ENCODE results near the gene RABL2A.
"Not testable (repeated sequence)": the region's sequence is repeated elsewhere in the genome, so short reads cannot be mapped to it uniquely, and the experiment has no call there.

Gene RABL2A

DNA sequence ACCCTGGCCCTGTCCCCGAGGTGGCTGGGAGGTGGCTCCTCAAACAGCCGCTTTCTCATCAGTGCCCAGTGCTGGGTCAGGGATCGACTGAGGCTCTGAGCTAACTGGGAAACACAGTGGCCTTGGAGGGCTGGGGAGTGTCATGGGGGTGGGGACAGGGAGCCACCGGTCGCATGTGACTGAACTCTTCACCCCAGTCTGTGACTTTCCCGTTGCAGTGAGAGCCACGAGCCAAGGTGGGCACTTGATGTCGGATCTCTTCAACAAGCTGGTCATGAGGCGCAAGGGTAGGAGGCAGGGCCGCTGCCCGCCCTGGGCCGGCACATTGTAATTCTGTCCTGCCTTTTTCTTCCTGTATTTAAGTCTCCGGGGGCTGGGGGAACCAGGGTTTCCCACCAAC is 28.9 kb upstream of the RABL2A start:
- H3K9me3 ChIP-seq (ENCODE audit: control insufficient read depth, insufficient read depth, low read length); H3K4me1 ChIP-seq (ENCODE audit: control insufficient read depth, insufficient read depth, low read length); H3K36me3 ChIP-seq (ENCODE audit: control insufficient read depth, insufficient read depth, low read length); H3K9ac ChIP-seq (ENCODE audit: low read depth, low read length); H3K27me3 ChIP-seq (ENCODE audit: control insufficient read depth, insufficient read depth, low read length); H3K4me3 ChIP-seq (ENCODE audit: low read depth, low read length): not testable (repeated sequence)

GRCh38 chr2:113598738-113599137 is 28.3 kb upstream of the RABL2A start:
- H3K4me3 ChIP-seq (ENCODE audit: low read depth, low read length); H3K27me3 ChIP-seq (ENCODE audit: control insufficient read depth, insufficient read depth, low read length); H3K9ac ChIP-seq (ENCODE audit: low read depth, low read length); H3K9me3 ChIP-seq (ENCODE audit: control insufficient read depth, insufficient read depth, low read length); H3K36me3 ChIP-seq (ENCODE audit: control insufficient read depth, insufficient read depth, low read length); H3K4me1 ChIP-seq (ENCODE audit: control insufficient read depth, insufficient read depth, low read length): not testable (repeated sequence)

- not testable (repeated sequence) for H3K9me3 ChIP-seq (ENCODE audit: control insufficient read depth, insufficient read depth, low read length); H3K27me3 ChIP-seq (ENCODE audit: control insufficient read depth, insufficient read depth, low read length); H3K9ac ChIP-seq (ENCODE audit: low read depth, low read length); H3K36me3 ChIP-seq (ENCODE audit: control insufficient read depth, insufficient read depth, low read length); H3K4me3 ChIP-seq (ENCODE audit: low read depth, low read length); H3K4me1 ChIP-seq (ENCODE audit: control insufficient read depth, insufficient read depth, low read length)
Observed at GRCh38 chr2:113599208-113599607, 27.9 kb upstream of the RABL2A start.

DNA sequence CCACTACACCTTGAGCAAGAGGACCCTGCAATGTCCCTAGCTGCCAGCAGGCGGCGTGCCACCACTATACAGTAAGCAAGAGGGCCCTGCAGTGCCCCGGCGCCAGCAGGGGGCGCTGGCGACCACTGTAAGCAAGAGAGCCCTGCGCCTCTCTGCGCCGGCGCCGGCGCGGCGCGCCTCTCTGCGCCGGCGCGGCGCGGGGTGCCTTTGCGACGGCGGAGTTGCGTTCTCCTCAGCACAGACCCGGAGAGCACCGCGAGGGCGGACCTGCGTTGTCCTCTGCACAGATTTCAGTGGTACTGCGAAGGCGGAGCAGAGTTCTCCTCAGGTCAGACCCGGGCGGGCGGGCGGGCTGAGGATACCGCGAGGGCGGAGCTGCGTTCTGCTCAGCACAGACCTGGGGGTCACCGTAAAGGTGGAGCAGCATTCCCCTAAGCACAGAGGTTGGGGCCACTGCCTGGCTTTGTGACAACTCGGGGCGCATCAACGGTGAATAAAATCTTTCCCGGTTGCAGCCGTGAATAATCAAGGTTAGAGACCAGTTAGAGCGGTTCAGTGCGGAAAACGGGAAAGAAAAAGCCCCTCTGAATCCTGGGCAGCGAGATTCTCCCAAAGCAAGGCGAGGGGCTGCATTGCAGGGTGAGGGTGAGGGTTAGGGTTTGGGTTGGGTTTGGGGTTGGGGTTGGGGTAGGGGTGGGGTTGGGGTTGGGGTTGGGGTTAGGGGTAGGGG is 24.9 kb upstream of the RABL2A start:
- H3K9me3 ChIP-seq (ENCODE audit: control insufficient read depth, insufficient read depth, low read length); H3K9ac ChIP-seq (ENCODE audit: low read depth, low read length); H3K36me3 ChIP-seq (ENCODE audit: control insufficient read depth, insufficient read depth, low read length); H3K27me3 ChIP-seq (ENCODE audit: control insufficient read depth, insufficient read depth, low read length); H3K4me1 ChIP-seq (ENCODE audit: control insufficient read depth, insufficient read depth, low read length); H3K4me3 ChIP-seq (ENCODE audit: low read depth, low read length): not testable (repeated sequence)

GRCh38 chr2:113602869-113603466 is 24.1 kb upstream of the RABL2A start:
- no peaks in the 10 kb centered on the region for H3K27me3 ChIP-seq (ENCODE audit: control insufficient read depth, insufficient read depth, low read length)
- no peak overlapping the region for H3K9ac ChIP-seq (ENCODE audit: low read depth, low read length)
- H3K4me3 ChIP-seq (ENCODE audit: low read depth, low read length), result peak overlapping the region; percentile 48
- H3K36me3 ChIP-seq (ENCODE audit: control insufficient read depth, insufficient read depth, low read length), result no peaks in the 10 kb centered on the region
- H3K4me1 ChIP-seq (ENCODE audit: control insufficient read depth, insufficient read depth, low read length), result no peaks in the 10 kb centered on the region
- no peaks in the 10 kb centered on the region for H3K9me3 ChIP-seq (ENCODE audit: control insufficient read depth, insufficient read depth, low read length)

- not testable (repeated sequence) for H3K4me1 ChIP-seq (ENCODE audit: control insufficient read depth, insufficient read depth, low read length); H3K9me3 ChIP-seq (ENCODE audit: control insufficient read depth, insufficient read depth, low read length); H3K36me3 ChIP-seq (ENCODE audit: control insufficient read depth, insufficient read depth, low read length); H3K27me3 ChIP-seq (ENCODE audit: control insufficient read depth, insufficient read depth, low read length); H3K9ac ChIP-seq (ENCODE audit: low read depth, low read length)
- H3K4me3 ChIP-seq (ENCODE audit: low read depth, low read length), result peak overlapping the region; percentile 48
Observed at GRCh38 chr2:113603467-113604084, 23.5 kb upstream of the RABL2A start.

DNA sequence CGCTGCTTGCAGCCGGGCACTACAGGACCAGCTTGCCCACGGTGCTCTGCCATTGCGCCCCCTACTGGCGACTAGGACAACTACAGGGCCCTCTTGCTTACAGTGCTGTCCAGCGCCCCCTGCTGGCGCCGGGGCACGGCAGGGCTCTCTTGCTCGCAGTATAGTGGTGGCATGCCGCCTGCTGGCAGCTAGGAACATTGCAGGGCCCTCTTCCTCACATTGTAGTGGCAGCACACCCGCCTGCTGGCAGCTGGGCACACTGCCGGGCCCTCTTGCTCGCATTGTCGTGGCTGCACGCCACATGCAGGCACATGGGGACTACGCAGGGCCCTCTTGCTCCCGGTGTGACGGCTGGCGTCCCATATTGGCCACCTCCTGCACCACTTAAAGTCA is 23.0 kb upstream of the RABL2A start:
- not testable (repeated sequence) for H3K9me3 ChIP-seq (ENCODE audit: control insufficient read depth, insufficient read depth, low read length); H3K27me3 ChIP-seq (ENCODE audit: control insufficient read depth, insufficient read depth, low read length); H3K9ac ChIP-seq (ENCODE audit: low read depth, low read length); H3K36me3 ChIP-seq (ENCODE audit: control insufficient read depth, insufficient read depth, low read length); H3K4me1 ChIP-seq (ENCODE audit: control insufficient read depth, insufficient read depth, low read length)
- H3K4me3 ChIP-seq (ENCODE audit: low read depth, low read length), result peak overlapping the region; percentile 26

DNA sequence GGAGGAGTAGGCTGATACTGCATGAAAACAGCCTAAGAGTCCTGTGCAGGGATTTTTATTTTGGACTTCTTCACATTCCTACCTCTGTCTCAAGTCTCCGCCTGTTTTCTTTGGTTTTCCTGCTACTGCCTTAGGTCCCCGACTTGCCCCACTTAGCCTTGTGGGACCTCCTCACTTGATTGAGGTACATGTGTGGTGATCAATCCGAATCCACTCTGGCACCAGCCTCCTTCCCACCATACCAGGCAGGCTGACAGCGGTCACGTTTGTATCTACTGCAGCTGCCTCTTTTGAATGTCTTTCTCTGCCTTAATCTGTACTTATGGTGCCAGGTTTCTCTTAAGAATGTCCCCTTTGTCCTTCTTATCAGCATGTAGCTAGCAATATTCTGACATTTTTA is 22.4 kb upstream of the RABL2A start:
- H3K9me3 ChIP-seq (ENCODE audit: control insufficient read depth, insufficient read depth, low read length); H3K4me3 ChIP-seq (ENCODE audit: low read depth, low read length); H3K36me3 ChIP-seq (ENCODE audit: control insufficient read depth, insufficient read depth, low read length); H3K9ac ChIP-seq (ENCODE audit: low read depth, low read length); H3K27me3 ChIP-seq (ENCODE audit: control insufficient read depth, insufficient read depth, low read length); H3K4me1 ChIP-seq (ENCODE audit: control insufficient read depth, insufficient read depth, low read length): not testable (repeated sequence)

- H3K9me3 ChIP-seq (ENCODE audit: control insufficient read depth, insufficient read depth, low read length); H3K27me3 ChIP-seq (ENCODE audit: control insufficient read depth, insufficient read depth, low read length); H3K4me3 ChIP-seq (ENCODE audit: low read depth, low read length); H3K9ac ChIP-seq (ENCODE audit: low read depth, low read length); H3K36me3 ChIP-seq (ENCODE audit: control insufficient read depth, insufficient read depth, low read length); H3K4me1 ChIP-seq (ENCODE audit: control insufficient read depth, insufficient read depth, low read length): not testable (repeated sequence)
Observed at GRCh38 chr2:113606036-113606435, 21.0 kb upstream of the RABL2A start.

- not testable (repeated sequence) for H3K4me1 ChIP-seq (ENCODE audit: control insufficient read depth, insufficient read depth, low read length); H3K9ac ChIP-seq (ENCODE audit: low read depth, low read length); H3K27me3 ChIP-seq (ENCODE audit: control insufficient read depth, insufficient read depth, low read length); H3K9me3 ChIP-seq (ENCODE audit: control insufficient read depth, insufficient read depth, low read length); H3K4me3 ChIP-seq (ENCODE audit: low read depth, low read length); H3K36me3 ChIP-seq (ENCODE audit: control insufficient read depth, insufficient read depth, low read length)
Observed at GRCh38 chr2:113609822-113610221, 17.2 kb upstream of the RABL2A start.

GRCh38 chr2:113621002-113621401 is 6.1 kb upstream of the RABL2A start:
- H3K9me3 ChIP-seq (ENCODE audit: control insufficient read depth, insufficient read depth, low read length); H3K36me3 ChIP-seq (ENCODE audit: control insufficient read depth, insufficient read depth, low read length); H3K27me3 ChIP-seq (ENCODE audit: control insufficient read depth, insufficient read depth, low read length); H3K9ac ChIP-seq (ENCODE audit: low read depth, low read length); H3K4me1 ChIP-seq (ENCODE audit: control insufficient read depth, insufficient read depth, low read length); H3K4me3 ChIP-seq (ENCODE audit: low read depth, low read length): not testable (repeated sequence)

- H3K9ac ChIP-seq (ENCODE audit: low read depth, low read length); H3K27me3 ChIP-seq (ENCODE audit: control insufficient read depth, insufficient read depth, low read length); H3K4me1 ChIP-seq (ENCODE audit: control insufficient read depth, insufficient read depth, low read length); H3K9me3 ChIP-seq (ENCODE audit: control insufficient read depth, insufficient read depth, low read length); H3K4me3 ChIP-seq (ENCODE audit: low read depth, low read length); H3K36me3 ChIP-seq (ENCODE audit: control insufficient read depth, insufficient read depth, low read length): not testable (repeated sequence)
Observed at GRCh38 chr2:113625906-113626305, 1.2 kb upstream of the RABL2A start.
